ENCODE data around the gene CLEC3B.
"Not testable (repeated sequence)": the region's sequence is repeated elsewhere in the genome, so short reads cannot be mapped to it uniquely, and the experiment has no call there.

CLEC3B gene

DNA sequence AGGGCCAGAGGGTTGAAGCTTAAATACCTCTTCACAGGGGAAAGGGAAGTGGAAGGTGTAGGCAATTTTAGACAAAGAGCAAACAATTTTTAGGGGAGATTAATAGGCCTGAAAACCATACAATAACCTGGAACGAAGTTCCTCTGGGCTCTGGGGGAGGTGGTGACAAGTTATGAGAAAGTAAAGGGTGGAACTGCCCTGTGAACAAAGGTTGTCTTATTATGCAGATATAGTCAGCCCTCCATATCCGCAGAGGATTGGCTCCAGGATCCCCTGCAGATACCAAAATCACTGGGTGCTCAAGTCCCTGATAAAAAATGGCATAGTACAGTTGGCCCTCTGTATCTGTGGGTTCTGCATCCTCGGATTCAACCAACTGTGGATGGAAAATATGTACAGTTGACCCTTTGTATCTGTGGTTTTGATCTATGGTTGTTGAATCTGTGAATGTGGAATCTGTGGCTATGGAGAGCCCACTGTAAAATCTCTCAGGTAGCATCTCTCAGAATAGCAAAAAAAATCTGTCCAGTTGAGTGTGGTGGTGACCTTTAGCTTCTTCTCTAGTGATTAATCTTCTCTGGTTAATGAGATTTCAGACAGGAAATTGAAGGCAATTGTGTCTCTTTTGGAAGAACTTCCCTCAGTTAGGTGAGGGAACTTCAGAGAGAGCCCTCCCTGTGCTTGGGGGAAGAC, 40.2 kb downstream of the CLEC3B start:
- peak; percentile 28 for DNase-seq (ENCODE audit: low spot score)

DNA sequence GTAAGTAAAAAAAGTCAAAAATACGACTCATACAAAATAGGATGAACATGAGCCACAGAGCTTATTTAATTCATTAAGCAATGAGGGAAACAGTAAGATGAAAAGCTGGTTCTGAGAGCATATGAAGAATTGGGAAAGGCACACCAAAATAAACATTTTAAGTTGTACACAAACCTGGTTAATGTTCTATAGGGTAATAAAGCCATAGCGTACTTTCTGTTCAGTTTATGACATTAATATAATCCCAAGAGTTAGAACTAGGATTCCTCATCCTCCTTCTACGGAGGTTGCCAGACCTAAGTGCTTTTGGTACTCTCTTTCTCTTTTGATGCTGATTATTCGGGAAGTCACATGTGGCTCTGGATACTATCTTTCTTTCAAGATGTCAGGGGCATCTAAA, 41.4 kb downstream of the CLEC3B start:
- no peak for DNase-seq (ENCODE audit: low spot score)

DNA sequence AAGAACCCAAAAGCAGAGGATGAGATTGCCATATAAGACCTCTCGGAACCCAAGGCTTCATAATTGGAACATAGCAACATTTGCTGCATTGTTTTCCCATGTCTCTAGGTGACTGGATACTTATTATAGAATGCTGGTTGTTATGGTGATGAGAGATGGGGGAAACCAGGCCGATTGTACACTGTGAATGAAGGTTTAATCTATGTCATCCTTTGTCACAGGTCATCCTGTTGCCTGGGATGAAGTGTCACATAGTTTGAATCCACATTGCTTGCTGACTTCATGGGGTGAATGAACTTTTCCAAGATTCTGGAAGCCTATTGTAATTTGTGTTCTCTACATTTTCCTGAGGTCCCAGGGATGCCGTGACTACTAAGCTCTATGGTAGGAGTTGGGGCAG, 41.8 kb downstream of the CLEC3B start:
- DNase-seq (ENCODE audit: low spot score) = no peak

DNA sequence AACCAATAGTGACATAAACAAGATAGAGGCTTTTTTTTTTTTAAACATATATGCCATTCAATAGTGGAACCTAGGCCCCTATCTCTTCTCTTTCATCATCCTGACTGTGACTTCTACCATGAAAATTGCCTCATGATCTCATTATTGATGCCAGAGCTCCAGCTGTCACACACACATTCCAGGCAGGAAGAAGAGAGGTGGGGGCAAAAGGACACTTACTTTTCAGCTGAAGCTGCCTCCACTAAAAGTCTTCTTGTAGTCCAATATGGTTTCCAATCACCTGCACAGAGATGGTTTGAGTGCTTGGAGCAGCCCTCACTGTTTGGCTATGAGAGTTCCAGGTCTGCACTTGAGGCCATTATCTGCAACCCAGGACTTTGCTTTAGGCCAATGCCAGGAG, 45.0 kb downstream of the CLEC3B start:
- no peak for DNase-seq (ENCODE audit: low spot score)

DNA sequence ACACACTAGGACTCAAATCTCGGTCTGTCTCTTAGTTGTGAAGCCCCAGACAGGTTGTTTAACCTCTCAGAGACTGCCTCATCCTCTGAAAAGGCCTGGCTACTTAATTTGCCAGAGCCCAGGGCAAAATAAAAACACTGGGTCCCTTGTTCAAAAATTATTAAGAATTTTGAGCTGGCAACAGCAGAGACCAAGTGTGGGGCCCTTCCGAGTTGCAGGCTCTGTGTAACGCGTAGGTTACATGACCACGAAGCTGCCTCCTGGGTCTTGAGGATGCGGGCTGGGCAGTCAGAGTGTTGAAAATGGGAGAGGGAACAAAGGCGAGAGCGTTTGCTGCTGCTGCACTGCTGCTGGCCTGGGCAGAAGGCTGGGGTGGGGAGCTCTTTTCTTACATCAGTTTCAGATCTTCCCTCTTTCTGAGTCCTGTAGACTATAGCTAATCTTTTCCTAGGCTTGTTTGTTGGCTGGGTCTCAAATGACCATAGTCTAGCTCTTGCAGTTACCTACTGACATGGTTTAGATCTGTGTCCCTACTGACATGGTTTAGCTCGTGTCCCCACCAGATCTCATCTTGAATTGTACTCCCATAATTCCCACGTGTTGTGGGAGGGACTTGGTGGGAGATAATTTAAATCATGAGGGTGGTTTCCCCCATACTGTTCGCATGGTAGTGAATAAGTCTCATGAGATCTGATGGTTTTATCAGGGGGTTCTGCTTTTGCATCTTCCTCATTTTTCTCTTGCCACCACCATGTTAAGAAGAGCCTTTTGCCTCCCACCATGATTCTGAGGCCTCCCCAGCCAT, 49.9 kb downstream of the CLEC3B start:
- no peak for DNase-seq (ENCODE audit: low spot score)

DNA sequence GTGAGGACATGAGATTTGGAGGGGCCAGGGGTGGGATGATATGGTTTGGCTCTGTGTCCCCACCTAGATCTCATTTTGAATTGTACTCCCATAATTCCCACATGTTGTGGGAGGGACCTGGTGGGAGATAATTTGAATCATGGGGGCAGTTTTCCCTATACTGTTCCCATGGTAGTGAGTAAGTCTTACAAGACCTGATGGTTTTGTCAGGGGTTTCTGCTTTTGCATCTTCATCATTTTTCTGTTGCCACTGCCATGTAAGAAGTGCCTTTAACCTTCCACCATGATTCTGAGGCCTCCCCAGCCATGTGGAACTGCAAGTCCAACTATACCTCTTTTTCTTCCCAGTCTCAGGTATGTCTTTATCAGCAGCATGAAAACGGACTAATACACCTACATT, 52.2 kb downstream of the CLEC3B start:
- not testable (repeated sequence) for DNase-seq (ENCODE audit: low spot score)

DNA sequence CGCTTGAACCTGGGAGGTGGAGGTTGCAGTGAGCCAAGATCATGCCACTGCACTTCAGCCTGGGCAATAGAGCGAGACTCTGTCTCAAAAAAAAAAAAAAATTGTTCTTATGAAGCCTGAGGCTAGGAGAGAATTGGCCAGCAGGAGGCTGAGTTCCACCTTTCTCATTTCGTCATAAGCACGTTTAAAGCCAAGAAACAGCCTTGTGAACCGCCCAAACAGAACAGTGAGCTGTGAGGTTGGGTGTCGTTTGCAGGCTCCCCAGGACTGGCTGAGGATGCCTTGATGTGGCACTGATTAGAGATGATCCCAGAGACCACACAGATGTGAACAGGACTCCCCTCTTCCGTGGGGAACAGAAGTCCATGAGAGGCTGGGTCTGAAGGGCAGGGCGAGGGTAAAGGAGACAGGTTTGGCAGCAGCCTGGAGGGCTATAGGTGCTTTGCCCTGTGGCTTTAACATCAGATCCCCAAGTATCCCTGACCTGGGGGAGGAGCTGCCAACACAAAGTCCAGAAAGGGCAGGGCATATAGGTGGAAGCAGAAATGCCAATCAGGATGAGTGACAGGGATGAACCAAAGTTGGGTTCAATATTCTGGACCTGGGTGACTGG, 52.9 kb downstream of the CLEC3B start:
- DNase-seq (ENCODE audit: low spot score) = no peak

DNA sequence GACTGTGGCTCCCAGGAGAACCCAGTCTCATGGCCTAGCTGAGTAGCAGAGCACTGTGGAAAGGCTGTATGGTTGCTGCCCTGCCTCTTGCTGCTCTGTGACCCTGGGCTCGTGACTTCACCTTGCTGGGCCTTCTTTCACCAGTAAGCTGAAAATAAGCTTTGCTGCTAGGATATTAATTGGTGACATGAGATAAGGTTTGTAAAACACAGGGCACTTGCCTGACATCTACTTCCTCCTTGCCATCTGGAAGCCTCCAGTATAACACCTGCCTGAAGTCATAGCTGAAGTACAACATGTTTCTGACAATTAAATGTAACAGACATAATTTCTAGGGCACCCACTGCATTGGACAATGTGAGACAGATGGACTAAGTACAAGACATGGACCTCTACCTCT, 53.6 kb downstream of the CLEC3B start:
- DNase-seq (ENCODE audit: low spot score) = no peak

DNA sequence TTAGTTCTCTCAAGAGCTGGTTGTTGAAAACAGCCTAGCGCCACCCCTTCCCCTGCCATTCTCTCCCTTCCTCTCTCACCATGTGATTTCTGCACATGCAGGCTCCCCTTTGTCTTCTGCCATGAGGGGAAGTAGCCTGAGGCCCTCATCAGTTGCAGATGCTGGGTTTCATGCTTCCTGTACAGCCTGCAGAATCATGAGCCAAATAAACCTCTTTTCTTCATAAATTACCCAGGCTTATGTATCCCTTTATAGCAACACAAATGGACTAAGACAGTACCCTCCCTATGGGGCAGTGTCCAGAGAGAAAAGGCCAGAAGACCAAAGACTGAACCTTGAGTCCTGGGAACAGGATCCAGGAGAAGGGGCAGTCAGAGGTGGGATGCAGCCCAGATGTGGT, 54.7 kb downstream of the CLEC3B start:
- DNase-seq (ENCODE audit: low spot score) = no peak

DNA sequence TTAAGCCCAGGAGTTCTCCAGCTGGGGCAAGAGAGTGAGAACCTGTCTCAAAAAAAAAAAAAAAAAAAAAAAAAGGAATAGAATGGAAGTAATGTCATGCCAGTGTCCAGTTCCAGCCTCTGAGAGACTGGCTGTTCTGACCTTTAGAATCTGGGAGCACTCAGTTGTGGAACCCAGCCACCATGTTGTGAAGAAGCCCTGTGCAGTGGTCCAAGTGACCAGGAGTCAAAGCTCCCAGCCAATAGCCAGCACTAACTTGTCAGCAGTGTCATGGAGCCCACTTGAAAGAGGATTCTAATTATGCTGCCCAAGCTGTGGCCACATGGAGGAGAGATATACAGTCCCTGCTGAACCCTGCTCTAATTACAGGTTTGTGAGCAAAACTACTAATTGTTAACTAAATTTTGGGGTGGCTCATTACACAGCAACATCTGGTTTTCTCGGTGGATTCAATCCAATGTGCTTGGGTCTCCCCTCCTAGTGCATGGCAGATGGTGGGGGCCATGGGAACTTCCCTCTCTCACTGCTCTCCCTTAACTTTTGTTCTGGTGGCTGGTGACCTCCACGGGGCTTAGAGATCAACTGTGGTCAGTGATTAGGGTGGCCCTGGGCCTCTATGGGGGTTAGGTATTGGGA, 55.5 kb downstream of the CLEC3B start:
- no peak for DNase-seq (ENCODE audit: low spot score)

DNA sequence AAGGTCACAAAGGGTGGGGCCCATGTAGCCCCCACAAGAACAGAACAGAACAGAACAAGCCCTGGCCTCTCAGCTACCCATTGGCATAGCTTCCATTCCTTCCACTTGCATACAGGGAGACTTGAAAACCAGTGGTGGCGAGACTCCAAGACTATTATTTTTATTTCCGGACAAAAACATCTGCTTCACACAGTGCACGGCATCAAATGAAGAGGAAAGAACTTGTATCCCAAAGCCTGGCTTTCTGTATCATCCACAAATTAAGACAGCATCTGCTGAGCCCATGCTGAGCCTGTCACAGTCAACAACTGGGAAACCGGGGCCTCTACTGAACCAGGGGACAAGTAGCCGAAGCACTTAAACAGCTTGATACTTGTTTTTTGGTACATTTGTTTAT, 56.0 kb downstream of the CLEC3B start:
- no peak for DNase-seq (ENCODE audit: low spot score)

DNA sequence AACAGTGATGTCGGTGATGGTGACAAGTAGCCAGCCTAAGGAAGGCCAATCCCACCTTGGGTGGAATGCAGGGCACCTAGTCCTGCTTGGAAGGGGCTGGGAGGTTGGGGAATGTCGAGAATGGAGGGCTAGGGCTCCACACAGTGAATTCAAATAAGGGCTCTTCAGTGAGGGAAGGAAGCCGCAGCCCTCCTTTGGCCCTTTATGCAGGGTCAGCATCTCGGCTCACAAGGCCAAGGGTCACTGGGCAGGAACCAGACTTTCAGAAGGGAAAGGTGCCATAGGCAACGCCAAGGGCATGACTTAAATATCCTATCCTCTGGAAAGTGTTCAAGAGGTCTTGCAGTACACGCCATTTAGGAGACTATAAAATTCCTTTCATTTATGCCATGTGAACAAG, 56.9 kb downstream of the CLEC3B start:
- no peak for DNase-seq (ENCODE audit: low spot score)

DNA sequence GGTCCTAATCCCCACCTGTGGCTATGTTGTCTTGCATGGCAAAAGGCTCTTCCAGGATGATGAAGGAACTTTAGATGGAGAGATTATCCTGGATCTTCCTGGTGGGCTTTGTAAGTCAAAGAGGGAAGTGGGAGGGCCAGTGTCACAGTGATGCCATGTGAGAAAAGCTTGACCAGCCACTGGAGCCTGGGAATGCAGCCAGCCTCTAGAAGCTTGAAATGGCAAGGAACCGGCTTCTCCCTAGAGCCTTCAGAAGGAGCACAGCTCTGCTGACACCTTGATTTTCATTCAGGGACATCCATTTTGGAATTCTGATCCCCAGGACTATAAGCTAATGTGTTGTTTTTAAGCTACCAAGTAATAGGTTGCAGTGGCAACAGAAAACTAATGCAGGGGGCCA, 58.3 kb downstream of the CLEC3B start:
- no peak for DNase-seq (ENCODE audit: low spot score)

DNA sequence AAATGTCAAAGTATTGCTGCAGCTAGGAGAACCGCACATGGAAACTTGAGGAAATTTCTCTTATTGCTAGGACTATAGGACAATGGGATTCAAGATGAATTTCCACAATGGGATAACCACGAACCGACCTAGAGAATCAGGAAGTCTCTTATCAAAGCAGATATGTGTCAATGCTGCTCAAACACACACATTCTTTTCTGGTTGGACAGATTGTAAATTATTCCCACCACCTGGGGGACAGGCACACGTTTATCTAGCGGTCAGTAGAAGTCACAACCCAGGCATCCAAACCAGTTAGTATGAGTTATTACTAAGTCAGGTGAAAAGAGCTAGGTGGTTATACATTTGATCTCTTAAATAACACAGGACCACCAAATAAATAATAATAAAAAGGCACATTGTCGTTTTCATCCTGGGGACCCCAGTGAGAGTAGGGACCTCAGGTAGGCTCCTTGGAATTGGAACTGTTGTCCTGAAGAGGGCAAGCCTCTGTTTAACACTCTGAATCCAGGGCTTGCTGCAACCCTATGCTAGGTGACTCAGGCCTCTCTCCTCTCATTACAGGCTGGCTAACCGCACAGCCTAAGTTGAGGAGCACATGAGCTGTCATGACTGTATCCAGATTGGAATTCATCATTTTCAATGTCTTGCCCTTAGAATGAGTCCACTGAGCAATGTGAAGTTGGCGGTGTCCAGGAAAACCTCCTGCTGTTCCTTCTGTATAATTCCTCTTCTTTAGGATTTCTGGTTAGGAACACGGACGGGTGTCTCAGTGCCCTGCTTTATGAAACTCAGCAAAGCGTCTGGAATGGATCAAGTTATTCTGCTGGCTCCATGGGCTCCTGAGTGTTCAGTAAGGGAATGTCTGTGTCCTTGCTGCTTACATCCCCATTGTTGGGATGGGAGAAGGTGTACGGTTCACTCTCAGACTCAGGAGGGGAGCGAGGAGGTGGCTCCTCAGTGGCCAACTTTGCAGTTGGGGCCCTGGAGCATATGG, 59.0 kb downstream of the CLEC3B start:
- DNase-seq (ENCODE audit: low spot score) = no peak

Data from SW480 (cell line).